ENCODE data around the gene BARX2. TPM values are rescaled to one million over a fixed set of nuclear protein-coding genes. Genes with fewer than 3 reads are reported as not detected.

The BARX2 gene
- total RNA-seq, 1 donor from 2014 or later = not detected

- no peak for DNase-seq (ENCODE audit: low read depth, low spot score)
- no peaks in the 10 kb centered on the region for H3K9me3 Mint-ChIP-seq
- H3K36me3 Mint-ChIP-seq (ENCODE audit: low read depth) = no peaks in the 10 kb centered on the region
- H3K27me3 Mint-ChIP-seq (ENCODE audit: low read depth) = peaks cover 4% of the 10 kb centered on the region
- no peak overlapping the region for H3K4me3 Mint-ChIP-seq
- no peak overlapping the region for H3K27ac Mint-ChIP-seq (ENCODE audit: unreplicated experiment)
- H3K4me1 Mint-ChIP-seq = no peaks in the 10 kb centered on the region
- TF ChIP-seq CTCF (conservative IDR thresholded peaks at IDR 0.05) = no peak
These were observed 29.1 kb downstream of the BARX2 start for GRCh38 chr11:129404731-129405130.

GRCh38 chr11:129408865-129409444, 33.3 kb downstream of the BARX2 start:
- H3K9me3 Mint-ChIP-seq = no peaks in the 10 kb centered on the region
- H3K4me3 Mint-ChIP-seq = no peak overlapping the region
- no peak for DNase-seq (ENCODE audit: low read depth, low spot score)
- H3K36me3 Mint-ChIP-seq (ENCODE audit: low read depth) = no peaks in the 10 kb centered on the region
- no peak overlapping the region for H3K27ac Mint-ChIP-seq (ENCODE audit: unreplicated experiment)
- H3K27me3 Mint-ChIP-seq (ENCODE audit: low read depth) = peaks cover 4% of the 10 kb centered on the region
- peaks cover 4% of the 10 kb centered on the region for H3K4me1 Mint-ChIP-seq
- TF ChIP-seq CTCF (conservative IDR thresholded peaks at IDR 0.05) = no peak

- H3K27ac Mint-ChIP-seq (ENCODE audit: unreplicated experiment) = no peak overlapping the region
- H3K27me3 Mint-ChIP-seq (ENCODE audit: low read depth) = peaks cover 4% of the 10 kb centered on the region
- no peaks in the 10 kb centered on the region for H3K9me3 Mint-ChIP-seq
- H3K4me3 Mint-ChIP-seq = no peak overlapping the region
- no peak for TF ChIP-seq CTCF (conservative IDR thresholded peaks at IDR 0.05)
- no peaks in the 10 kb centered on the region for H3K36me3 Mint-ChIP-seq (ENCODE audit: low read depth)
- H3K4me1 Mint-ChIP-seq = peaks cover 4% of the 10 kb centered on the region
- no peak for DNase-seq (ENCODE audit: low read depth, low spot score)
These were observed 34.8 kb downstream of the BARX2 start for GRCh38 chr11:129410395-129410960.

GRCh38 chr11:129412494-129412893, 36.8 kb downstream of the BARX2 start:
- no peaks in the 10 kb centered on the region for H3K9me3 Mint-ChIP-seq
- no peaks in the 10 kb centered on the region for H3K36me3 Mint-ChIP-seq (ENCODE audit: low read depth)
- no peak for DNase-seq (ENCODE audit: low read depth, low spot score)
- H3K4me1 Mint-ChIP-seq = peaks cover 4% of the 10 kb centered on the region
- no peaks in the 10 kb centered on the region for H3K27me3 Mint-ChIP-seq (ENCODE audit: low read depth)
- TF ChIP-seq CTCF (conservative IDR thresholded peaks at IDR 0.05) = no peak
- H3K27ac Mint-ChIP-seq (ENCODE audit: unreplicated experiment) = no peak overlapping the region
- H3K4me3 Mint-ChIP-seq = no peak overlapping the region

GRCh38 chr11:129414144-129414872, 38.7 kb downstream of the BARX2 start:
- no peak for TF ChIP-seq CTCF (conservative IDR thresholded peaks at IDR 0.05)
- DNase-seq (ENCODE audit: low read depth, low spot score) = no peak

More at GRCh38 chr11:129414144-129414872, 38.7 kb downstream of the BARX2 start:
- H3K4me3 Mint-ChIP-seq = no peak overlapping the region
- H3K27me3 Mint-ChIP-seq (ENCODE audit: low read depth) = no peaks in the 10 kb centered on the region
- peaks cover 4% of the 10 kb centered on the region for H3K4me1 Mint-ChIP-seq
- no peaks in the 10 kb centered on the region for H3K9me3 Mint-ChIP-seq
- H3K27ac Mint-ChIP-seq (ENCODE audit: unreplicated experiment) = no peak overlapping the region
- no peaks in the 10 kb centered on the region for H3K36me3 Mint-ChIP-seq (ENCODE audit: low read depth)
